Calu3 (cell line): ENCODE results near the gene KIR2DL3. TPM values are rescaled to one million over a fixed set of nuclear protein-coding genes. Genes with fewer than 3 reads are reported as not detected.
A peak's percentile ranks its signal among the peaks of the same experiment; 100 is the strongest.

Source experiments
- BruUV-seq: library from RNA; stranded (reverse); fragments of 400-500 nt; replicated peaks from 2 replicates; lab custom pipeline; 2021; lab: Mats Ljungman, UMichigan
- CTCF ChIA-PET: fragments of 300-600 bp; sonication (Branson Sonifier 250); formaldehyde crosslinking; loops from one replicate; lab custom pipeline; 2022; ENCODE audit warnings: antibody characterized with exemption; lab: Charles Lee
- DNase-seq: peaks from one replicate; pipeline ENCODE4 v3.0.0; 2022
- H3K27ac Mint-ChIP-seq: one replicate; pipeline ENCODE4 v1.8.0; 2022; ENCODE audit warnings: mixed read lengths; ENCODE audit not compliant: unreplicated experiment
- H3K27me3 Mint-ChIP-seq: one replicate; pipeline ENCODE4 v1.8.0; 2022; ENCODE audit warnings: mixed read lengths; ENCODE audit not compliant: unreplicated experiment
- H3K36me3 Mint-ChIP-seq: one replicate; pipeline ENCODE4 v1.8.0; 2022; ENCODE audit warnings: mild to moderate bottlenecking, moderate library complexity, mixed read lengths; ENCODE audit not compliant: insufficient read depth, unreplicated experiment
- H3K4me1 Mint-ChIP-seq: one replicate; pipeline ENCODE4 v1.8.0; 2022; ENCODE audit warnings: mild to moderate bottlenecking, low read depth, mixed read lengths; ENCODE audit not compliant: unreplicated experiment
- H3K4me3 Mint-ChIP-seq: one replicate; pipeline ENCODE4 v1.8.0; 2022; ENCODE audit warnings: mild to moderate bottlenecking, low read depth, moderate library complexity, mixed read lengths; ENCODE audit not compliant: unreplicated experiment
- H3K9me3 Mint-ChIP-seq: one replicate; pipeline ENCODE4 v1.8.0; 2022; ENCODE audit warnings: low read depth, mixed read lengths; ENCODE audit not compliant: unreplicated experiment
- CTCF ChIP-seq: fragments of 200-600 bp; IDR thresholded peaks from one replicate; pipeline ENCODE4 v1.8.0; 2022; ENCODE audit warnings: antibody characterized with exemption; ENCODE audit not compliant: unreplicated experiment
- intact Hi-C: fragments of 100-400 bp; cut with micrococcal nuclease; formaldehyde crosslinking; loops from one replicate; pipeline ENCODE4 v1.10.0; 2022; ENCODE audit not compliant: unreplicated experiment
- total RNA-seq: library from RNA; stranded (reverse); gene quantifications from 2 replicates; pipeline ENCODE4 v1.2.3, GENCODE V29; 2022

Gene KIR2DL3
- total RNA-seq, 1 experiment from 2014 or later = not detected

DNA sequence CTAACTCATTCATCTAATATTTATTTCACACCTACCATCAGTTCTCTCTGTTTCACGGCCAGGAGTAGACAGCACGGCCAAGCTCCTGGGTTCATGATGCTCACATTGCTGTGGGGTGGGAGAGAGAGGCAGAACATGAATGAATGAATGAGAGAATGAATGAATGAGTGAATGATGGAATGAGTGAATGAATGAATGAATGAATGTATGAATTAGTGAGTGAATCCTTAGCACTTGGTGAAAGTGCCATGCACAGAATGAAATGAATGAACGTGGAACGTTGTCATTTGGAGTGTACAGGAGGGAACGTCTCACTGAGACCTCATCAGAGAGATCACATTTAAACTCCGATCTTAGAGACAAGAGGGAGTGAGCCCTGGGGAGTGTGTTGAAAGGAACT lies 53.2 kb downstream of the KIR2DL3 start:
- CTCF ChIA-PET = no interaction called here
- intact Hi-C loops = no loop called here
- Mint-ChIP-seq H3K27ac (no peak overlapping the region), H3K36me3 (no peaks in the 10 kb centered on the region), H3K9me3 (no peaks in the 10 kb centered on the region), H3K27me3 (peaks cover 61% of the 10 kb centered on the region), H3K4me3 (no peak overlapping the region), H3K4me1 (no peaks in the 10 kb centered on the region)
- no TSS peak for BruUV-seq
- no peak for TF ChIP-seq CTCF
- no peak for DNase-seq

DNA sequence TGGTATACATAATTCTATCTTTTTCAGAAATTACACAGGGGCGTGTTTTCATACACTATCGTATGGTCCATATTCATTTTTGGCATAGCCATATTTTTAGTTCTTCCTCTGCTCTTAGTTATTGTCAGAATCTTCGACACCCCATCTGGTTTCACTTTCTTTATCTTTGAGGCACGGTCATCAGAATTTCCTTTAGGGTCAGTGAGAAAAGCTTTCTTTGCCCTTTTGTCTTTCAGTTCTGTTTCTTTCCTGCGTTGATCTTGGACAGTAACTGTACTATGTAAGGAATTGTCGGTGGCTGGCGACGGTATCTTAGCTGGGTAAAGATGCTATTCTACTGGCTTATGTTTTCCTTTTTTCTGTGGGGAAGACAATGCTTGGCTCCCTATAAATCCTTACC lies 54.5 kb downstream of the KIR2DL3 start:
- Mint-ChIP-seq H3K27ac (no peak overlapping the region), H3K27me3 (peaks cover 61% of the 10 kb centered on the region), H3K4me1 (no peaks in the 10 kb centered on the region), H3K4me3 (peak overlapping the region; percentile 3), H3K9me3 (no peaks in the 10 kb centered on the region), H3K36me3 (no peaks in the 10 kb centered on the region)
- CTCF ChIA-PET = no interaction called here
- no peak for TF ChIP-seq CTCF
- no peak for DNase-seq
- BruUV-seq = no TSS peak
- intact Hi-C loops = no loop called here

DNA sequence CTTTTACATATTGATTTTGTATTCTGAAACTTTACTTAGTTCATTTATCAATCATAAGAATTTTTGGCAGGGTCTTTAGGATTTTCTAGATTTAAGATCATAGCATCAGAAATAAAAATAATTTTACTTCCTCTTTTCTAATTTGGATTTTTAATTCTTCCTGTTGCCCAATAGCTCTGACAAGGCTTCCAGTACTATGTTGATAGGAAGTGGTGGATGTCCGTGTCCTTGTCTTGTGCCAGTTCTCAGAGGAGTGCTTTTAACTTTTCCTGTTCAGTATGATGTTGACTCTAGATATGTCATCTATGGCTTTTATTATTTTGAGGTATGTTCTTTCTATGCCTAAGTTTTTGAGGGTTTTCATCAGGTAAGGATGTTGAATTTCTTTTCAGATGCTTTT lies 57.4 kb downstream of the KIR2DL3 start:
- no TSS peak for BruUV-seq
- CTCF ChIA-PET = interaction anchor here (0.6 to 0.7 kb wide), 2 partner anchors 10 to 82 kb away, joined by 3 read pairs; no protein-coding TSS in a partner anchor
- intact Hi-C loops = no loop called here
- no peak overlapping the region for H3K4me3 Mint-ChIP-seq
- DNase-seq = no peak
- no peaks in the 10 kb centered on the region for H3K36me3 Mint-ChIP-seq
- H3K9me3 Mint-ChIP-seq = peaks cover 4% of the 10 kb centered on the region
- H3K4me1 Mint-ChIP-seq = no peaks in the 10 kb centered on the region
- H3K27me3 Mint-ChIP-seq = peaks cover 53% of the 10 kb centered on the region
- TF ChIP-seq CTCF = no peak
- no peak overlapping the region for H3K27ac Mint-ChIP-seq

Other genes starting within 250 kb of the KIR2DL3 start
- not detected in 2 replicates for gene LAIR2, start 235.7 kb upstream of the KIR2DL3 start, total RNA-seq
- gene LILRA2, start 164.7 kb upstream of the KIR2DL3 start, total RNA-seq = not detected in 2 replicates
- gene LILRA1, start 144.9 kb upstream of the KIR2DL3 start, total RNA-seq = not detected in 2 replicates
- gene LILRB1, start 108.0 kb upstream of the KIR2DL3 start, total RNA-seq = not detected in 2 replicates
- not detected in 2 replicates for gene LILRB4, start 75.5 kb upstream of the KIR2DL3 start, total RNA-seq
- not detected in 2 replicates for gene KIR3DL3, start 14.1 kb upstream of the KIR2DL3 start, total RNA-seq
- not detected in 2 replicates for gene KIR2DL1, start 31.3 kb downstream of the KIR2DL3 start, total RNA-seq
- gene KIR2DL4, start 65.1 kb downstream of the KIR2DL3 start, total RNA-seq = not detected in 2 replicates
- not detected in 2 replicates for gene KIR3DL1, start 78.0 kb downstream of the KIR2DL3 start, total RNA-seq
- gene KIR2DS4, start 94.2 kb downstream of the KIR2DL3 start, total RNA-seq = not detected in 2 replicates
- not detected in 2 replicates for gene KIR3DL2, start 111.9 kb downstream of the KIR2DL3 start, total RNA-seq
- not detected in 2 replicates for gene FCAR, start 135.7 kb downstream of the KIR2DL3 start, total RNA-seq
- not detected in 2 replicates for gene NCR1, start 167.6 kb downstream of the KIR2DL3 start, total RNA-seq
- not detected in 2 replicates for gene NLRP7, start 209.0 kb downstream of the KIR2DL3 start, total RNA-seq
- gene NLRP2, start 227.9 kb downstream of the KIR2DL3 start, total RNA-seq = 100 and 111 TPM in 2 replicates